Hepatocyte (in vitro differentiated cells): ENCODE results near the gene PLXNC1.

Source experiments
- EZH2 ChIP-seq: fragments of 200-600 bp; sonication (generic); IDR thresholded peaks from 2 replicates; pipeline ENCODE4 v1.6.1; 2016; ENCODE audit warnings: antibody characterized with exemption, mild to moderate bottlenecking, borderline replicate concordance
- EZH2phosphoT487 ChIP-seq: fragments of 200-600 bp; sonication (generic); IDR thresholded peaks from one replicate; pipeline ENCODE4 v1.6.1; 2018; ENCODE audit warnings: antibody characterized with exemption, mild to moderate bottlenecking, low read depth, moderate library complexity; ENCODE audit not compliant: unreplicated experiment, severe bottlenecking
- TF ChIP-seq, protein P1 (sequence below): fragments of 200-600 bp; sonication (generic); IDR thresholded peaks from 2 replicates; pipeline ENCODE4 v1.5.1; 2016; ENCODE audit warnings: antibody characterized with exemption, mild to moderate bottlenecking; ENCODE audit not compliant: poor library complexity

DNA sequence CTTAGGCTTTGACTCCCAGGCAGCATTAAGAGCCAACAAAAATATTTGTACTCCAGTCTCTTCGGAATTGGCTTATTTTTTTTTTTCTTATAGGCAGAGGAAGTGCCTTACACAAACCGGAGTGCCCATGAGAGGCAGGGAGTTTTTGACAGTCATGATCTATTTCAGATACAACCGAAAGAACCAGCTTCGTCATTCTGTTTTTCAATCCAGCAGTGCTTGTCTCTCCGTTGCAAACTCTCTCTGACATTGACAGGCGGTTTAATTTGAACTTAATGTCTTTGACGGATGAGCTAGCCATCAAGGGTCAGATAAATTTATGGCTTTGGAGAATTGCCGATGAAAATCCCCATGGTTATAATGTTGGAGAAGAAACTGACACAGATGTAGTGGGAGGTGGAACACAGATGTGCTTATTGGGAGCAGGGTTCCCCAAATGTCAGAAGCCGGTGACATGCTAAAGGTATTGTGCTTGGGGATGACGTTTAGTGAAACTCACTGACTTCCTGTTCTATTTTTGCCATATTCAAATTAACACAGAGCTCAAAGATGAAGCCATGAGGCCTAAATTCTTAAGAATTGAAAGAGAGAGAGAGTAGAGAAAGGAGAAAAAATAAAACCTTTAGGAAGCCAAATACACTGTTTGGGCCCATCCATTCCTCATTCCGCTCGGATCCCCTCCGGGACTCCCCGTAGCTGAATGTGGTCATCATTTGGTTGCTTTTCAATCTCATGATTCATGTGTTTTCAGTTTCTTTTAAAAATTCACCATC is 59.7 kb downstream of the PLXNC1 start:
- TF ChIP-seq, protein P1, sequence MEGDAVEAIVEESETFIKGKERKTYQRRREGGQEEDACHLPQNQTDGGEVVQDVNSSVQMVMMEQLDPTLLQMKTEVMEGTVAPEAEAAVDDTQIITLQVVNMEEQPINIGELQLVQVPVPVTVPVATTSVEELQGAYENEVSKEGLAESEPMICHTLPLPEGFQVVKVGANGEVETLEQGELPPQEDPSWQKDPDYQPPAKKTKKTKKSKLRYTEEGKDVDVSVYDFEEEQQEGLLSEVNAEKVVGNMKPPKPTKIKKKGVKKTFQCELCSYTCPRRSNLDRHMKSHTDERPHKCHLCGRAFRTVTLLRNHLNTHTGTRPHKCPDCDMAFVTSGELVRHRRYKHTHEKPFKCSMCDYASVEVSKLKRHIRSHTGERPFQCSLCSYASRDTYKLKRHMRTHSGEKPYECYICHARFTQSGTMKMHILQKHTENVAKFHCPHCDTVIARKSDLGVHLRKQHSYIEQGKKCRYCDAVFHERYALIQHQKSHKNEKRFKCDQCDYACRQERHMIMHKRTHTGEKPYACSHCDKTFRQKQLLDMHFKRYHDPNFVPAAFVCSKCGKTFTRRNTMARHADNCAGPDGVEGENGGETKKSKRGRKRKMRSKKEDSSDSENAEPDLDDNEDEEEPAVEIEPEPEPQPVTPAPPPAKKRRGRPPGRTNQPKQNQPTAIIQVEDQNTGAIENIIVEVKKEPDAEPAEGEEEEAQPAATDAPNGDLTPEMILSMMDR, result no peak
- TF ChIP-seq EZH2 (no peak), EZH2phosphoT487 (no peak)
